Activated gamma-delta T cell (primary cell): Measurements from ENCODE around the gene NUBP2.

ENCODE experiments used
- DNase-seq: peaks from one replicate; lab custom pipeline; 2025; lab: John Stamatoyannopoulos, UW

The NUBP2 gene

GRCh38 chr16:1758923-1759322, 23.8 kb upstream of the NUBP2 start:
- no peak for DNase-seq

- DNase-seq = no peak
These were observed 23.2 kb upstream of the NUBP2 start for GRCh38 chr16:1759511-1759910.

GRCh38 chr16:1760911-1761310, 21.8 kb upstream of the NUBP2 start:
- DNase-seq = no peak

DNA sequence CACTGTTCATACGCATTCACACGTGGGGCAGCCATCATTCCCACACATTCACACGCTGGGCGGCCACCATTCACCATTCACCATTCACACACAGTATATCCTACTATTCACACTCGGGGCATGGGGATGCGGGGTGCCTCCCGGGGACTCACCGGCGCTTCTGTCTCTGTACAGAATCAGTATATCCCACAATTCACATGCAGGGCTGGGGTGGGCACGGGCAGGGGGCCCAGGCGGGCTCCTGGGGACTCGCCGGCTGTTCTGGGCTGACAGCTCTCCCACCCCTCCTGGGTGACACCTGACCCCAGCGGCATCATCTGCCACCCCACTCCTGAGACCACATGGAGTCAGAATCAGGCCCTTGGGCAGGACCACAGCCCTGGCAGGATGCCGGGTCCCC, 21.0 kb upstream of the NUBP2 start:
- no peak for DNase-seq

- DNase-seq = no peak
These were observed 20.4 kb upstream of the NUBP2 start for GRCh38 chr16:1762196-1762878.

DNA sequence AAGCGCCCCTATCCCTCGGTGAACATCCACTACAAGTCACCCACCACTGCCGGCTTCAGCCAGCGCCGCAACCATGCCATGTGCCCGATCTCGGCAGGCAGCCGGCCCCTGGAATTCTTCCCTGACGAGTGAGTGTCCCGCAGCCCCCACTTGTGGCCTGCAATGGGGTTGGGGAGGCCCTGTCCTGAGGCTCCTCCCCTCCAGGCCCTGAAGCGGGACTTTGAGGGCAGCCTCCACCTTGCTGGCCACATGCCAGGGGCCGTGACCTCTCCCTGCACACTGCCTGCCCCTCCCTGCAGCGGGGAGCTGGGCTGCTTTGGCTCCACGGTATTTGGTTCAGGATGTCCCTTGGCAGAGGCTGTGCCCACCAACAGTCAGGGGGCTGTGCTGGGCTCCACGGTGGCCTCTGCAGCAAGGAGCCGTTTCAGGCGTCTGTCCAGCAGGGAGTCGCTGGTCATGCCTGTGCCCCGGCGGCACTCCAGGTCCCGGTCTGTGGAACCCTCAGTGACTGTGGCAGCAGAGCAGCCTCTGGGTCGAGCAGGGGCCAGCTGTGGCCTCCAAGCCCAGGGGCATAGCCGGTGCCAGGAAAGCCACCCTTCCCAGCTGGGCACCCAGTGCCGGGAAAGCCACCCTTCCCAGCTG, 19.8 kb upstream of the NUBP2 start:
- DNase-seq = no peak

DNA sequence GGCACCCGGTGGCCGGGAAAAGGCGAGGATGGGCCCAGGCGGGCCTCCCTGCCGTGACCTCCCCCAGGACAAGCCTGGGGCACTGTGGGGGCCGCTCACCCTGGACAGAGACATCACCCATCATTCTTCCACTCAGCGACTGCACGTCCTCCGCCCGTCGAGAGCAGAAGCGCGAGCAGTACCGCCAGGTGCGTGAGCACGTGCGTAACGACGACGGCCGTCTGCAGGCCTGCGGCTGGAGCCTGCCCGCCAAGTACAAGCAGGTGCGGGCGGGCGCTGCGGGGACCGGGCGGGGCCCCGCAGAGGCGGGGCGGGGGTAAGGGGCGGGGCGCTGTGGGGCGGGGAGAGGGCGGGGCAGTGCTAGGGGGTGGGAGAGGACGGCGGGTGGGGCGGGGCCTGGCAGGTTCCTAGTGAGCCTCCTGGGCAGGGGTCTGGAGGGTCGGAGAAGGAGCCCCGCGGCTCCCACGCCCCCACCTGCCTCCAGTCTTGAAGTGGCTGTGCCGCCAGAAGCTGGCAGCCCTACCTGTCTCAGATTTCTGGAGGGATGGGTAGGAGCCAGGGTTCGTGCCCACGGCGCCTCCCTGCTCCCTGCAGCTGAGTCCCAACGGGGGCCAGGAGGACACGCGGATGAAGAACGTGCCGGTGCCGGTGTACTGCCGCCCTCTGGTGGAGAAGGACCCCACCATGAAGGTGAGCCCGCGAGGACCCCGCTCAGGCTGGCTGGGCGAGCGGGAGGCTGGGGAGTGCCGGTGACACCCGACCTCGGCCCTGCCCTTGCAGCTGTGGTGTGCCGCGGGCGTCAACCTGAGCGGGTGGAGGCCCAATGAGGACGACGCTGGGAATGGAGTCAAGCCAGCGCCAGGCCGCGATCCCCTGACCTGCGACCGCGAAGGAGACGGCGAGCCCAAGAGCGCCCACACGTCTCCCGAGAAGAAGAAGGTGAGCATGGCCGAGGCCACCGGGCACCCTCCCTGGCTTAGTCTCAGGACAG, 18.9 kb upstream of the NUBP2 start:
- no peak for DNase-seq

DNA sequence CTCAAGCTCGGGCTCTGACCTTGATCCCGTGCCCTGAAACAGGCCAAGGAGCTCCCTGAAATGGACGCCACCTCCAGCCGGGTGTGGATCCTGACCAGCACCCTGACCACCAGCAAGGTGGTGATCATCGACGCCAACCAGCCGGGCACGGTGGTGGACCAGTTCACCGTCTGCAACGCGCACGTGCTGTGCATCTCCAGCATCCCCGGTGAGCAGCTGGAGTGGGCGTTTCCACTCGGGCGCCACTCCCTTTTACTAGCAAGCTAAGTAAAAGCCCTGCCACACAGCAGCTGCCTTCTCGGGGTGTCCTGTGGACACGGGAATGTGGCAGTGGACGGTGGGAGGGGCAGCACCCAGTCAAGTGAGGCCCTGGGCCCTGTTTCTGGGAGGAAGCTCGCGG, 17.8 kb upstream of the NUBP2 start:
- no peak for DNase-seq

- DNase-seq = no peak
These were observed 16.9 kb upstream of the NUBP2 start for GRCh38 chr16:1765826-1766225.

DNA sequence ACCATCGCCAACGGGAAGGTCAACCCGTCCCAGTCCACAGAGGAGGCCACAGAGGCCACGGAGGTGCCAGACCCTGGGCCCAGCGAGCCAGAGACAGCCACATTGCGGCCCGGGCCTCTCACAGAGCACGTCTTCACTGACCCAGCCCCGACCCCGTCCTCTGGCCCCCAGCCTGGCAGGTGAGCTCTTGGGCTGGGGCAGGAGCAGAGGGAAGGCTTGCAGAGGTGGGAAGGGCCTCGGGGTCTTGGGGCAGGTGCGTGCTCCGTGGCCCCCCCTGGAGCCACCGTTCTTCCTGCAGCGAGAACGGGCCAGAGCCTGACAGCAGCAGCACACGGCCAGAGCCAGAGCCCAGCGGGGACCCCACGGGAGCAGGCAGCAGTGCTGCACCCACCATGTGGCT, 16.5 kb upstream of the NUBP2 start:
- no peak for DNase-seq

- DNase-seq = no peak
These were observed 16.1 kb upstream of the NUBP2 start for GRCh38 chr16:1766701-1767100.

DNA sequence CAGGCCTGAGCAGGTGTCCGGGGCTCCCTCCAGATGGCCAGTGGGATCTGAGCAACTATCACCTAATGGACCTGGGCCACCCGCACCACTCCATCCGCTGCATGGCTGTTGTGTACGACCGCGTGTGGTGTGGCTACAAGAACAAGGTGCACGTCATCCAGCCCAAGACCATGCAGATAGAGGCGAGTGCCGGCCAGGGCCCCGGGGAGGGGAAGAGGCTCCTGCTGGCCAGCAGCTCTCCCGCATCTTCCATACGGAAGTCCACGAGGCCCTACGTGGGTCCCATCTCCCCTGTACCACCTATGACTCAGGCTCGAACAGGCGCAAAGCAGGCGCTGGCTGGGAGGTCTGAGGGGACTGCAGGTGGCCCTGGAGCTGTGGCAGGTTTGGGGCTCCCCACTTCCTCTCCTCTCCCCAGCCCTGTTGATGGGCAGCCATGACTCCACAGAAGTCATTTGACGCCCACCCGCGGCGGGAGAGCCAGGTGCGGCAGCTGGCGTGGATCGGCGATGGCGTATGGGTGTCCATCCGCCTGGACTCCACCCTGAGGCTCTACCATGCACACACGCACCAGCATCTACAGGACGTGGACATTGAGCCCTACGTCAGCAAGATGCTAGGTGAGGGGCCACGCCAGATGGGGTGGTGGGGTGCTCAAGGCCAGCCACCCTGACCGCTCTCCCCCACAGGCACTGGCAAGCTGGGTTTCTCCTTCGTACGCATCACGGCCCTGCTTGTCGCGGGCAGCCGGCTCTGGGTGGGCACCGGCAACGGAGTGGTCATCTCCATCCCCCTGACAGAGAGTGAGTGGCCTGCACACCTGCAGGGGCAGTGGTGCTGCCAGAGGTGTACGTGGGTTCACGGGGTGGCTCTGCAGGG, 15.4 kb upstream of the NUBP2 start:
- no peak for DNase-seq

DNA sequence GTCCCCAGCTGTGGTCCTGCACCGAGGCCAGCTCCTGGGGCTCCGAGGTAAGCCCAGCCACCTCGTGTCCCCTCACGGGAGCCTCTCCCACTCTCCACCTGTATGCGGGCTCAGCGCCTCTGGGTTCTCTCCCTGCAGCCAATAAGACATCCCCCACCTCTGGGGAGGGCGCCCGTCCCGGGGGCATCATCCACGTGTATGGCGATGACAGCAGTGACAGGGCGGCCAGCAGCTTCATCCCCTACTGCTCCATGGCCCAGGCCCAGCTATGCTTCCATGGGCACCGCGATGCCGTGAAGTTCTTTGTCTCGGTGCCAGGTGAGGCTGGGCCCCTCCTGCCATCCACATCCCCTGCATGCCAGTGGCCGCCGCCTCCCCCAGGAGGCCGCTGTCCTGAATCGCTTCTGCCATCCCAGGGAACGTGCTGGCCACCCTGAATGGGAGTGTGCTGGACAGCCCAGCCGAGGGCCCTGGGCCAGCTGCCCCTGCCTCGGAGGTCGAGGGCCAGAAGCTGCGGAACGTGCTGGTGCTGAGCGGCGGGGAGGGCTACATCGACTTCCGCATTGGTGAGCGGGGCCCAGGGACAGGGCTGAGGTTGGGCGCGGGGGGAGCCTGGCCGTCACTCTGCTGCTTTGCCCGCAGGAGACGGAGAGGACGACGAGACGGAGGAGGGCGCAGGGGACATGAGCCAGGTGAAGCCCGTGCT, 14.5 kb upstream of the NUBP2 start:
- DNase-seq = no peak

DNA sequence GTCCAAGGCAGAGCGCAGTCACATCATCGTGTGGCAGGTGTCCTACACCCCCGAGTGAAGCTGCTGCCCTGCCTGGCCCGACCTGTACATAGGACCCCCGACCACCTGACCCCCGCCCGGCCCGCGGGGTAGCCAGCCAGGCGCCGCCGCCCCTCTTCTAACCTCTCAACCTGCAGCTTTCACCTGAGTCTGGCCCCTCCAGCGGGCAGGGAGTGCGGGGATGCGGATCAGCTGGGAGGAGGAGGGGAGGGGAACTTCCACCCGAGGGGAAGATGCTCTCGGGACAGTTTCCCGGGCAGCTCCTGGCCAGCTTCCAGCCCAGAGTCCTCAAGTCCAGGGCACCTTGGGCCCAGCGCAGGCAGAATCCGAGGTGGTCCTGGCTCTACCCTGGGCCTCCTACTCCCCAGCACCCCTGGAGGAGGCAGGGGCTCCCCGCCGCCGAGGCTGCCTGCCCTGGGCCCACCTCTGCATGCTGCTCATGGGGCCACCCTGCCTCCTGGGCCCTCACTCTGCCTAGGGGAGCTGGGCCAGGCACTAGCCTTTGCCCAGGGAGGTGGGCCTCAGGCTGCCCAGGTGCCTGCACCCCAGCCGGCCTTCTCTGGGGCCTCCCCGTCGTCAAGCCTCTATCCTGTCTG, 13.9 kb upstream of the NUBP2 start:
- no peak for DNase-seq

GRCh38 chr16:1769402-1770300, 13.1 kb upstream of the NUBP2 start:
- no peak for DNase-seq

- no peak for DNase-seq
These were observed 12.2 kb upstream of the NUBP2 start for GRCh38 chr16:1770328-1771187.

DNA sequence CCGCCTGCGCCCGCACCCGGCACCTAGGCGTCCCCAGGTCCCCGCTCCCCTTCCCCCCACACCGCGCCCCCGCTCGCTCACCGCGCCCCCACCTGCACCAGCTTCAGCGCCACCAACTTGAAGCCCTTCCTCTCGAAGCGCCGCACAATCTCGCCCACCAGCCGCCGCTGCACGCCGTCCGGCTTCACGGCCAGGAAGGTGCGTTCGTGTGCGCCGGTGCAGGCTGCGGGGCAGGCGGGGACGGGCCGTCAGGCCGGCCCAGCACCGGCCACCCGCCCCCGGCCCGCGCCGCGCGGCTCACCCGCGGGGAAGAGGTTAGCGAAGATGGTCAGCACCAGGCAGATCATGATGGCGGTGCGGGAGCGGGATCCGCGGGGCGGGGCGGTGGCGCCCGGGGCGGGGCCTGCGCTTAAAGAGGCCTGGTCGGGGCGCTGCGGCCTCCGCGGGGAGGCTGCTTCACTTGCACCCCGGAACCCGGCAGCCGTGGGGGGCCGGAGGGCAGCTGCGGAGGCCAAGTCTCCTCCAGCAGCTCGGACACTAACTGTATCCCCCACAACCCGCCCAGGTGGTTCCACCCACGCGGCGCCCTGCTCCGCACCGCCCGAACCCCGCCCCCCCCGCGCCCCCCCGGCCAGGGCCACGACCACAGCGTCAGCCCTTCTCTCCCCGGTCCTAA, 11.4 kb upstream of the NUBP2 start, which contains the start of gene NME3:
Gene NME3, minus strand, starts transcription at position 356 of the 676 bp plus-strand sequence. Its CDS starts 9 bp downstream, at position 347.
- peak; percentile 56 for DNase-seq

GRCh38 chr16:1771864-1772361, 10.8 kb upstream of the NUBP2 start:
- DNase-seq = no peak
